GM12878 (cell line): ENCODE results near the gene BET1. TPM values are rescaled to one million over a fixed set of nuclear protein-coding genes. Genes with fewer than 3 reads are reported as not detected.

ENCODE experiments used
- ATAC-seq: fragments of 200-7000 bp; cut with Tn5 transposase; 3 replicates; pipeline ENCODE4 v1.9.1; 2020; ENCODE audit warnings: mild to moderate bottlenecking, moderate library complexity
- BruUV-seq: library from RNA; stranded (reverse); fragments of 400-500 nt; replicated peaks from 2 replicates; lab custom pipeline; 2021; lab: Mats Ljungman, UMichigan
- CTCF ChIA-PET: fragments of 300-600 bp; sonication (Branson Sonifier 250); formaldehyde crosslinking; extraction: SDS; loops from one replicate; lab custom pipeline; 2021; ENCODE audit warnings: inconsistent platforms; lab: Yijun Ruan, JAX
- POLR2A ChIA-PET: fragments of 350-600 bp; formaldehyde crosslinking; extraction: SDS; loops from one replicate; lab custom pipeline; 2021; ENCODE audit warnings: inconsistent platforms; lab: Charles Lee
- RAD21 ChIA-PET: fragments of 300-600 bp; sonication (Branson Sonifier 250); formaldehyde crosslinking; loops from one replicate; lab custom pipeline; 2023; ENCODE audit warnings: antibody characterized with exemption; ENCODE audit not compliant: unreplicated experiment; lab: Charles Lee
- SMC1A ChIA-PET: fragments of 300-600 bp; sonication (Branson Sonifier 250); formaldehyde crosslinking; loops from one replicate; lab custom pipeline; 2023; ENCODE audit not compliant: unreplicated experiment, uncharacterized antibody; lab: Charles Lee
- DNase-seq: peaks from one replicate; pipeline ENCODE4 v3.0.0-alpha.2; 2011; ENCODE audit warnings: low read depth, low spot score
- FAIRE-seq: peaks from 3 replicates; lab custom pipeline; 2011; peaks lifted over from hg19 to GRCh38; lab: Jason Lieb, UNC
- H2AFZ ChIP-seq: 2 replicates; pipeline ENCODE4 v1.6.0; 2011; ENCODE audit warnings: low read depth, low read length, control low read depth; ENCODE audit not compliant: control insufficient read depth
- H3K27ac ChIP-seq: 2 replicates; pipeline ENCODE4 v1.5.1; 2011; ENCODE audit warnings: control low read depth; ENCODE audit not compliant: control insufficient read depth, insufficient read depth
- H3K27me3 ChIP-seq, 2 experiments: replicated peaks in 1 of 2; 2 replicates each; pipeline versions ENCODE4 v1.6.0 to v1.6.1; 2011; ENCODE audit warnings: low read length in 1 of 2; ENCODE audit not compliant: control insufficient read depth in 2 of 2, insufficient read depth in 2 of 2
- H3K36me3 ChIP-seq, 2 experiments: 2 replicates each; pipeline ENCODE4 v1.5.1; 2011; ENCODE audit warnings: low read length in 1 of 2; ENCODE audit not compliant: control insufficient read depth in 2 of 2, insufficient read depth in 2 of 2
- H3K4me1 ChIP-seq: 2 replicates; pipeline ENCODE4 v1.6.1; 2011; ENCODE audit warnings: mild to moderate bottlenecking, low read length, moderate library complexity, mixed read lengths; ENCODE audit not compliant: control insufficient read depth, insufficient read depth
- H3K4me2 ChIP-seq: 2 replicates; pipeline ENCODE4 v1.6.0; 2011; ENCODE audit warnings: control low read depth; ENCODE audit not compliant: control insufficient read depth, insufficient read depth
- H3K4me3 ChIP-seq: fragments of 200-600 bp; sonication (generic); 2 replicates; pipeline ENCODE4 v1.5.1; 2016
- H3K79me2 ChIP-seq: 2 replicates; pipeline ENCODE4 v1.6.0; 2011; ENCODE audit warnings: low read length; ENCODE audit not compliant: control insufficient read depth, insufficient read depth
- H3K9ac ChIP-seq: 2 replicates; pipeline ENCODE4 v1.8.0; 2011; ENCODE audit warnings: low read length, control low read depth, mixed read lengths; ENCODE audit not compliant: control insufficient read depth, insufficient read depth
- H3K9me3 ChIP-seq: replicated peaks from 3 replicates; pipeline ENCODE4 v1.5.1; 2011; ENCODE audit warnings: mild to moderate bottlenecking, low read length; ENCODE audit not compliant: control insufficient read depth, insufficient read depth
- H4K20me1 ChIP-seq: 2 replicates; pipeline ENCODE4 v1.6.0; 2011; ENCODE audit not compliant: control insufficient read depth, insufficient read depth
- ASH2L ChIP-seq: fragments of 300-600, 200-600 bp; sonication (generic); IDR thresholded peaks from 2 replicates; pipeline ENCODE4 v1.6.1; 2017; ENCODE audit warnings: low read depth, mild to moderate bottlenecking, borderline replicate concordance
- BACH1 ChIP-seq: fragments of 450-650 bp; IDR thresholded peaks from 2 replicates; pipeline ENCODE4 v1.6.1; 2017; ENCODE audit warnings: mild to moderate bottlenecking, borderline replicate concordance
- CHD4 ChIP-seq: fragments of 200-600 bp; sonication (generic); IDR thresholded peaks from 2 replicates; pipeline ENCODE4 v1.6.1; 2016; ENCODE audit warnings: mild to moderate bottlenecking
- DPF2 ChIP-seq: fragments of 450-650 bp; IDR thresholded peaks from 2 replicates; pipeline ENCODE4 v1.6.1; 2017; ENCODE audit warnings: mild to moderate bottlenecking
- ETV6 ChIP-seq, 2 experiments: fragments of 450-650 bp in 1 of 2; IDR thresholded peaks in 1 of 2; conservative IDR thresholded peaks in 1 of 2; 2 replicates each; pipeline ENCODE4 v1.6.1; 2014; ENCODE audit warnings: antibody characterized with exemption in 1 of 2, borderline replicate concordance in 1 of 2, low read depth in 1 of 2, mild to moderate bottlenecking in 1 of 2, moderate library complexity in 1 of 2
- KLF5 ChIP-seq: fragments of 450-650 bp; IDR thresholded peaks from 2 replicates; pipeline ENCODE4 v1.6.1; 2014; ENCODE audit warnings: mild to moderate bottlenecking; ENCODE audit not compliant: partially characterized antibody
- MTA2 ChIP-seq: fragments of 450-650 bp; IDR thresholded peaks from 2 replicates; pipeline ENCODE4 v1.6.1; 2016; ENCODE audit warnings: low read depth, mild to moderate bottlenecking, moderate library complexity
- MXI1 ChIP-seq: fragments of 150-350 bp; IDR thresholded peaks from 2 replicates; pipeline ENCODE4 v1.6.1; 2011; ENCODE audit warnings: low read depth, mild to moderate bottlenecking, inconsistent platforms, low read length, improper control_type of control experiment
- MYC ChIP-seq: IDR thresholded peaks from 2 replicates; pipeline ENCODE4 v1.6.1; 2011; ENCODE audit warnings: mild to moderate bottlenecking, low read length, moderate library complexity, inconsistent platforms; ENCODE audit not compliant: insufficient read depth, insufficient replicate concordance, insufficient read length, severe bottlenecking
- NFYB ChIP-seq: IDR thresholded peaks from 2 replicates; pipeline ENCODE4 v1.6.1; 2011; ENCODE audit warnings: low read depth, mild to moderate bottlenecking, low read length, improper control_type of control experiment, moderate library complexity; ENCODE audit not compliant: insufficient read depth
- SUPT20H ChIP-seq: IDR thresholded peaks from 2 replicates; pipeline ENCODE4 v1.6.1; 2011; ENCODE audit warnings: low read depth, mild to moderate bottlenecking, low read length, moderate library complexity, borderline replicate concordance; ENCODE audit not compliant: control insufficient read depth
- TCF3 ChIP-seq: IDR thresholded peaks from 2 replicates; pipeline ENCODE4 v1.6.1; 2012; ENCODE audit warnings: low read depth, mild to moderate bottlenecking, low read length, borderline replicate concordance; ENCODE audit not compliant: insufficient read depth
- TCF7 ChIP-seq: IDR thresholded peaks from 2 replicates; pipeline ENCODE4 v1.6.1; 2014; ENCODE audit warnings: antibody characterized with exemption, borderline replicate concordance
- WGBS: methylation state at CpG from one replicate; pipeline ENCODE4 v1.1.6; 2016; ENCODE audit warnings: low lambda C conversion rate; ENCODE audit not compliant: insufficient replicate concordance, insufficient coverage; ENCODE audit errors: missing lambda C conversion rate; 5-methylcytosine and 5-hydroxymethylcytosine counted together
- in situ Hi-C: fragments of 300-500 bp; cut with MboI; formaldehyde crosslinking; loops from 9 replicates; pipeline ENCODE4 v1.14.3; 2018; ENCODE audit warnings: mixed read lengths
- intact Hi-C: fragments of 100-400 bp; cut with micrococcal nuclease; formaldehyde crosslinking; loops from one replicate; pipeline ENCODE4 v1.14.2; 2022; ENCODE audit not compliant: unreplicated experiment
- polyA plus RNA-seq, 11 experiments: library from polyadenylated mRNA; depleted of rRNA in 4 of 11; unstranded in 6 of 11; stranded (reverse) in 5 of 11; fragments of >200 nt; fragmentation: Nextera tagmentation in 4 of 11; fragmentation: Illumina TruSeq in 1 of 11; extraction: Ambion mirVana in 4 of 11; extraction: Trizol in 1 of 11; gene quantifications; 1 replicate in 1 of 11; 2 replicates in 10 of 11; pipeline versions ENCODE4 v1.2.1 to v1.2.3, GENCODE V29; 2011 to 2016; ENCODE audit warnings: inconsistent platforms in 2 of 11, missing spikeins in 2 of 11, low read depth in 1 of 11
- total RNA-seq, 4 experiments: library from RNA; depleted of rRNA in 3 of 4; stranded (reverse); fragments of >200 nt in 3 of 4; fragmentation: Illumina TruSeq in 1 of 4; extraction: Trizol in 1 of 4; gene quantifications; 2 replicates each; pipeline versions ENCODE4 v1.2.1 to v1.2.3, GENCODE V29; 2013 to 2021
- TF ChIP-seq, protein P1 (sequence below): fragments of 450-650 bp; IDR thresholded peaks from 2 replicates; pipeline ENCODE4 v1.6.1; 2016; ENCODE audit warnings: mild to moderate bottlenecking, moderate library complexity, borderline replicate concordance
- TF ChIP-seq, protein P2 (sequence below): IDR thresholded peaks from 2 replicates; pipeline ENCODE4 v1.6.1; 2011; ENCODE audit warnings: mild to moderate bottlenecking, low read depth, low read length, moderate library complexity; ENCODE audit not compliant: insufficient replicate concordance

The BET1 gene
- total and polyA plus RNA-seq, 10 of the 15 experiments (the other 5 are each of a cell fraction or from before 2014, with no cell fraction given), result 12.5 to 99.5 (median 28.4) TPM

DNA sequence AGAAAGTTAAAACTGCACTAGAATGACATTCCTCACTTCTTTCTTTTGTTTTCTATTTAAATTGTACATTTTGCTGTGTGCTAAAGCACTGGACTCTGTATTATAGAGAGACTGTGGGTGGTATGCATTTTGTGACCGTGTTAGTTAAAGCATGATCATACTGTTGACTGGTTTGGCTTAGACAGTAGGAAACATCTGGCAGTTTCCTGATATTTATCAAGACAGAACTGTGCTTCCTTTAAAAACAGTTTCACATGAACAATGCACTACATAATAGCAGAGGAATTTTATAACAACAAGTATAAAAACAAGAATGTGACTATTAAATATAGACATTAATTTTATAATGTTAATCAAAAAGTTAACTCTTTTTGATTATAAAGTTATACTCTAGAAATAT lies 59.5 kb downstream of the BET1 start:
- no peak for FAIRE-seq
- Histone ChIP-seq H3K79me2 (no peaks in the 10 kb centered on the region), H3K27me3 (no peaks in the 10 kb centered on the region), H3K36me3 (no peaks in the 10 kb centered on the region), H3K9me3 (no peaks in the 10 kb centered on the region; the same call in 2 of the 3 replicates), H2AFZ (no peak overlapping the region), H3K4me3 (no peak overlapping the region), H3K9ac (no peak overlapping the region), H3K27ac (no peak overlapping the region), H4K20me1 (no peaks in the 10 kb centered on the region), H3K4me1 (no peaks in the 10 kb centered on the region), H3K4me2 (no peak overlapping the region)
- no peak for DNase-seq
- intact Hi-C loops (no loop called here), in situ Hi-C loops (no loop called here)
- POLR2A ChIA-PET, result no interaction called here
- 0% methylated on average over 1 of the region's 1 CpG for WGBS
- no peak for ATAC-seq
- RAD21 ChIA-PET, result no interaction called here
- CTCF ChIA-PET, result no interaction called here
- BruUV-seq, result no TSS peak
- SMC1A ChIA-PET, result no interaction called here
- no peak for TF ChIP-seq NFYB
- no peak for TF ChIP-seq MTA2
- no peak for TF ChIP-seq MYC
- no peak for TF ChIP-seq ETV6 (conservative IDR thresholded peaks at IDR 0.05 in 1 of 2, IDR thresholded peaks at IDR 0.05 in 1 of 2; ENCODE audit: borderline replicate concordance in 1 of 2, low read depth in 1 of 2)
- no peak for TF ChIP-seq DPF2
- no peak for TF ChIP-seq ASH2L
- no peak for TF ChIP-seq MXI1
- no peak for TF ChIP-seq BACH1
- TF ChIP-seq, protein P1, sequence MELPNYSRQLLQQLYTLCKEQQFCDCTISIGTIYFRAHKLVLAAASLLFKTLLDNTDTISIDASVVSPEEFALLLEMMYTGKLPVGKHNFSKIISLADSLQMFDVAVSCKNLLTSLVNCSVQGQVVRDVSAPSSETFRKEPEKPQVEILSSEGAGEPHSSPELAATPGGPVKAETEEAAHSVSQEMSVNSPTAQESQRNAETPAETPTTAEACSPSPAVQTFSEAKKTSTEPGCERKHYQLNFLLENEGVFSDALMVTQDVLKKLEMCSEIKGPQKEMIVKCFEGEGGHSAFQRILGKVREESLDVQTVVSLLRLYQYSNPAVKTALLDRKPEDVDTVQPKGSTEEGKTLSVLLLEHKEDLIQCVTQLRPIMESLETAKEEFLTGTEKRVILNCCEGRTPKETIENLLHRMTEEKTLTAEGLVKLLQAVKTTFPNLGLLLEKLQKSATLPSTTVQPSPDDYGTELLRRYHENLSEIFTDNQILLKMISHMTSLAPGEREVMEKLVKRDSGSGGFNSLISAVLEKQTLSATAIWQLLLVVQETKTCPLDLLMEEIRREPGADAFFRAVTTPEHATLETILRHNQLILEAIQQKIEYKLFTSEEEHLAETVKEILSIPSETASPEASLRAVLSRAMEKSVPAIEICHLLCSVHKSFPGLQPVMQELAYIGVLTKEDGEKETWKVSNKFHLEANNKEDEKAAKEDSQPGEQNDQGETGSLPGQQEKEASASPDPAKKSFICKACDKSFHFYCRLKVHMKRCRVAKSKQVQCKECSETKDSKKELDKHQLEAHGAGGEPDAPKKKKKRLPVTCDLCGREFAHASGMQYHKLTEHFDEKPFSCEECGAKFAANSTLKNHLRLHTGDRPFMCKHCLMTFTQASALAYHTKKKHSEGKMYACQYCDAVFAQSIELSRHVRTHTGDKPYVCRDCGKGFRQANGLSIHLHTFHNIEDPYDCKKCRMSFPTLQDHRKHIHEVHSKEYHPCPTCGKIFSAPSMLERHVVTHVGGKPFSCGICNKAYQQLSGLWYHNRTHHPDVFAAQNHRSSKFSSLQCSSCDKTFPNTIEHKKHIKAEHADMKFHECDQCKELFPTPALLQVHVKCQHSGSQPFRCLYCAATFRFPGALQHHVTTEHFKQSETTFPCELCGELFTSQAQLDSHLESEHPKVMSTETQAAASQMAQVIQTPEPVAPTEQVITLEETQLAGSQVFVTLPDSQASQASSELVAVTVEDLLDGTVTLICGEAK, result no peak
- no peak for TF ChIP-seq SUPT20H
- no peak for TF ChIP-seq TCF7
- TF ChIP-seq TCF3, result no peak
- TF ChIP-seq CHD4, result no peak
- TF ChIP-seq, protein P2, sequence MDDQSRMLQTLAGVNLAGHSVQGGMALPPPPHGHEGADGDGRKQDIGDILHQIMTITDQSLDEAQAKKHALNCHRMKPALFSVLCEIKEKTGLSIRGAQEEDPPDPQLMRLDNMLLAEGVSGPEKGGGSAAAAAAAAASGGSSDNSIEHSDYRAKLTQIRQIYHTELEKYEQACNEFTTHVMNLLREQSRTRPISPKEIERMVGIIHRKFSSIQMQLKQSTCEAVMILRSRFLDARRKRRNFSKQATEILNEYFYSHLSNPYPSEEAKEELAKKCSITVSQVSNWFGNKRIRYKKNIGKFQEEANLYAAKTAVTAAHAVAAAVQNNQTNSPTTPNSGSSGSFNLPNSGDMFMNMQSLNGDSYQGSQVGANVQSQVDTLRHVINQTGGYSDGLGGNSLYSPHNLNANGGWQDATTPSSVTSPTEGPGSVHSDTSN, result no peak
- TF ChIP-seq KLF5, result no peak
